ENCODE results near the gene TTBK1. TPM values are rescaled to one million over a fixed set of nuclear protein-coding genes. Genes with fewer than 3 reads are reported as not detected.

TTBK1 gene
- total RNA-seq, 1 donor, result under 0.01 TPM

DNA sequence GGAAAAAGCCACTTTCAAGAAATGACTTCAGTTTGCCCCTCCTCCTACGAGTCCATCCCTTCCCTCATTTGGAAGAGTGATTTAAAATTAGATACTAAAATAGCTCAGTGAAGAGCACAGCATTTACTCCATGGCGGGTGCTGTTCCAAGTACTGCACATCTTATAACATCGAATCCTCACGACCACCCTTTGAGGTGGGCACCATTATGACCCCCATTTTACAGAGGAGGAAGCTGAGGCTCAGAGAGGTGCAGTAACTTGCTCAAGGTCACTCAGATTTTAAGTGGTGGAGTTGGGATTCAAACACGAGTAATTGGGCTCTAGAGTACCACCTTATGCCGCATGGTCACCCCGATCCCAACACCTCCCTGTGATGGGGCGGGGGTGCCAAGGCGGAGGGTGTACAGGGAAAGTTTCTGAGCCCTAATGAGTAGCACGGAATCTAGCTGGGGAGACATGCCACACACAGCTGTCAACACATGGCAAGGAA lies 25.5 kb downstream of the TTBK1 start:
- H3K27me3 ChIP-seq (ENCODE audit: insufficient read depth, low read length), result peaks cover 13% of the 10 kb centered on the region
- peaks cover 17% of the 10 kb centered on the region for H3K4me1 ChIP-seq (ENCODE audit: insufficient read depth, low read length)
- H3K4me3 ChIP-seq (ENCODE audit: low read length), result no peak overlapping the region
- no peaks in the 10 kb centered on the region for H3K9me3 ChIP-seq (ENCODE audit: low read depth, low read length)

- peaks cover 19% of the 10 kb centered on the region for H3K27me3 ChIP-seq (ENCODE audit: insufficient read depth, low read length)
- H3K4me3 ChIP-seq (ENCODE audit: low read length), result peak overlapping the region; percentile 24
Measured at GRCh38 chr6:43269273-43270007, 26.2 kb downstream of the TTBK1 start.

GRCh38 chr6:43271103-43271815 lies 28.0 kb downstream of the TTBK1 start:
- Histone ChIP-seq H3K9me3 (ENCODE audit: low read depth, low read length) (no peaks in the 10 kb centered on the region), H3K27me3 (ENCODE audit: insufficient read depth, low read length) (peaks cover 30% of the 10 kb centered on the region), H3K4me1 (ENCODE audit: insufficient read depth, low read length) (peaks cover 25% of the 10 kb centered on the region), H3K4me3 (ENCODE audit: low read length) (no peak overlapping the region)

More at GRCh38 chr6:43269273-43270007, 26.2 kb downstream of the TTBK1 start:
- Histone ChIP-seq H3K4me1 (ENCODE audit: insufficient read depth, low read length) (peaks cover 17% of the 10 kb centered on the region), H3K9me3 (ENCODE audit: low read depth, low read length) (no peaks in the 10 kb centered on the region)

GRCh38 chr6:43271944-43272343 lies 28.7 kb downstream of the TTBK1 start:
- no peak overlapping the region for H3K4me3 ChIP-seq (ENCODE audit: low read length)
- no peaks in the 10 kb centered on the region for H3K9me3 ChIP-seq (ENCODE audit: low read depth, low read length)
- peaks cover 37% of the 10 kb centered on the region for H3K27me3 ChIP-seq (ENCODE audit: insufficient read depth, low read length)
- H3K4me1 ChIP-seq (ENCODE audit: insufficient read depth, low read length), result peaks cover 31% of the 10 kb centered on the region

GRCh38 chr6:43273707-43274106 lies 30.4 kb downstream of the TTBK1 start:
- Histone ChIP-seq H3K4me3 (ENCODE audit: low read length) (no peak overlapping the region), H3K9me3 (ENCODE audit: low read depth, low read length) (no peaks in the 10 kb centered on the region), H3K27me3 (ENCODE audit: insufficient read depth, low read length) (peaks cover 40% of the 10 kb centered on the region), H3K4me1 (ENCODE audit: insufficient read depth, low read length) (peaks cover 31% of the 10 kb centered on the region)

DNA sequence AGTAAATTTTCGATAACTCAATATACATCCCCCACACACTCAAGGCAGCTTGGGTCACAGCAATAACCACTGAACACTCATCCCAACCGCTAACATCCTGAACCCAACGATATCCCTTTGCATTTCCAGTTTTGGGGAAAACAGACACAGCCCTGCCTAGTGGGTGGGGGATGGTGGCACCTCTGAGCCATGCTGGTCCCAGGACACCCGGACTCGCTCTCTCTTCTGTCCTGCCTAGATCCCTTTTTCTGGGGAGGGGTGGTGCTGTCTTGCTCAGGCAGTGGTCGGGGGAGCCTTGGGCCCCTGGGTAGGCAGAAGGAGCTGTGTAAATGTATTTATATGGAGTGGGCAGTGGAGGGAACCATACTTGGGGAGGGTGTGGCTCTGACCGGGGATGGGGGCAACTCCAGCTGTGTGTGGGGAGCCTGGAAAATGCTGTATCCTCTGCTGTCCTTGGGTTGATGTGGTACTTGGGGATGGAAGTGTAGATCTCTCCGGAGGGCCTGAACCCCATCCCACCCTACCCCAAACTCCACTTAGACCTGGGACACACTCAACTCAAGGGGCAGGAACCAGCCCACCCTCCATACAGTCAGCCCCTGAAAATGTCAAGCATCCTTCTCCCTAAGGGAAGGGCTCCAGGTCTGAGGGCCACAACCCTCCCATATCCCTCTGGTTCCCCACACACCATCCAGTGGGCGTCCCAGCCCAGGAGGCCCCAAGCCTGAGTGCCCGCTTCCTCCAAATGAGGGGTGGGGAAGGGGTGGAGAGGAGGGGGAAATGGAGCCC lies 31.0 kb downstream of the TTBK1 start:
- Histone ChIP-seq H3K4me1 (ENCODE audit: insufficient read depth, low read length) (peaks cover 25% of the 10 kb centered on the region), H3K9me3 (ENCODE audit: low read depth, low read length) (no peaks in the 10 kb centered on the region), H3K27me3 (ENCODE audit: insufficient read depth, low read length) (peaks cover 35% of the 10 kb centered on the region), H3K4me3 (ENCODE audit: low read length) (no peak overlapping the region)

- H3K4me3 ChIP-seq (ENCODE audit: low read length), result no peak overlapping the region
- H3K4me1 ChIP-seq (ENCODE audit: insufficient read depth, low read length), result peaks cover 21% of the 10 kb centered on the region
Measured at GRCh38 chr6:43274916-43275597, 31.8 kb downstream of the TTBK1 start.

DNA sequence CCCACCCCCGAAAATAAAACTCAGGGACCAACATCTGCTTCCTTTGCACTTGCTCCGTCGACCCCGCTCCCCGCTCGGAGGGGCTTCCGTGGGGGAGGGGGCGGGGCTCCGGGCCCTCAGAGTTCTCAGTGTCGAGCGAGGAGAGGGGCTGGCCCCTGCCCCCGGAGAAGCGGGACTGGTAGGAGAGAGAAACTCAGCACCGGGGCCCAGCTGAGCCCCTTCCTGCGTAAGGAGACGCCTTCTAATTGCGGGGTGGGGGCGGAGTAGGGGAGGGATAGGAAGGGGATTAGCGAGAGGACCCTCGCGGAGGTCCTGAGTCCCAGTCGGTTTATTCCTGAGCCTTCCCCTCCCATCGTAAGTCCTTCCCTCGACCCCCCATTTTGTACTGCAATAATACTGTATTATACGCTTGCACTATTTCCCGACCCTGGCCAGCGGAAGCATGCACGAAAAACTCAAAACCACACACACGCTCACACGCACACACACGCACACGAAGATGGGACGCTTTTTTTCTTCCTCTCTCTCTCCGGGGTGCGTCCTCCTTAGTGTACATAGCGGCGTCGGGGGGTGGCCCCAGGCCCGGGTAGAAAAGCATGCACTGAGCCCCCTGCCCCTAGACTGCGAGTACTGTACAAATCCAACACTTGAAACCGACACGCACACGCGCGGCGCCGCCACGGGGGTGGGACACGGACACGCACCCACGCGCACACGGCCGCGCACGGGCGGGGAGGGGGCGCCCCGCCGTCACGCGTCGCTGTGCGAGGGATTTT lies 32.7 kb downstream of the TTBK1 start:
- H3K9me3 ChIP-seq (ENCODE audit: low read depth, low read length), result no peaks in the 10 kb centered on the region
- H3K4me1 ChIP-seq (ENCODE audit: insufficient read depth, low read length), result peaks cover 19% of the 10 kb centered on the region
- peak overlapping the region; percentile 12 for H3K4me3 ChIP-seq (ENCODE audit: low read length)
- H3K27me3 ChIP-seq (ENCODE audit: insufficient read depth, low read length), result peaks cover 35% of the 10 kb centered on the region

More at GRCh38 chr6:43274916-43275597, 31.8 kb downstream of the TTBK1 start:
- Histone ChIP-seq H3K9me3 (ENCODE audit: low read depth, low read length) (no peaks in the 10 kb centered on the region), H3K27me3 (ENCODE audit: insufficient read depth, low read length) (peaks cover 35% of the 10 kb centered on the region)

DNA sequence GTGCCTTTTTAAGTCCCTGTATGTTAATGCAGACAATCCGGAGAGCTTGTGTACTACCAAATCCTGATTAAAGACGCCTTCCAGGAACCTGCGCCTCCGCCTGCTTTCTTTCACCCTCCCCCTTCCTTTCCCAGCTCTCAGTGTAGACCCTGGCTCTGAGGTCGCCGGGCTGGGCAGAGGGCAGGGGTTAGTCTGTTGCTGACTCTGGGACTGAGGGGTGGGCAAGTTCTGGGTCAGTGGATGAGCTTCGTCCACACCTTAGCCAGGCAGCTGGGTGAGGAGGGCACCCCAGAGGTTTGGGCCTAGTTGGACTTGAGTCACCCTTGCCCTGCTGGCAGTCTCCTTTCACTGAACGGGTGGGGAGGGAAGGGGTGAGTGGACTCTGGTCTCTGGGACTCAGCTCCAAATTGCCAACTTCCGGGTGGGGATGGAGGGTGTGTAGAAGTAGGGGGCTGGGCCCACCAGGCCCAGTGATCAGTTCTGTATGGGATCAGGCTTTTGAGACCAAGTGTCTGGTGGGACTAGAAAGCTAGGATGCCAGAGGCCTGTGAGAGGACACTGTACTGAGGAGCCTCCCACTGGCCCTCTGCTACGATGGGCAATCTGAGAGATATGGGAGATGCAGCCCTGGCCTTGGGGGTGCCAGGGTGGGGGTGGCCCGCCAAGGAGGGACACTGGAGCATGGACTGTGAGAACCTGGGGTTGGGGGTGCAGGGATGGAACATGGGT lies 33.5 kb downstream of the TTBK1 start:
- Histone ChIP-seq H3K4me3 (ENCODE audit: low read length) (no peak overlapping the region), H3K27me3 (ENCODE audit: insufficient read depth, low read length) (peaks cover 35% of the 10 kb centered on the region)

DNA sequence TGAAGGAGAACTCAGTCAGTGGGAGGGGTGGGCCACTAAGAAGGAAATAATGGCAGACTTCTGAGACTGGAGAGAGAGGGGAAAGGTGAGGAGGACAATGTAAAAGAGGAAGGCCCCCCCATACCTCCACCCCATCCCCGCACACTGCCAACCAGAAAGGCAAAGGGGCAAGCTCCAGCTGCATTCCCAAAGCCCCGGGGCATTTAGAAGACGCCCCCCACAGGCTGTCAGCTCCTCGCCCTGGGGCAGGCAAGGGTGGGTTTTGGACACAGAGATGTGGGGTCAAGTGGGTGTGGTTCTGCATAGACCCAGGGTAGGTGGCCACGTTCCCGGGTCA lies 34.0 kb downstream of the TTBK1 start:
- H3K4me3 ChIP-seq (ENCODE audit: low read length), result no peak overlapping the region
- peaks cover 14% of the 10 kb centered on the region for H3K4me1 ChIP-seq (ENCODE audit: insufficient read depth, low read length)
- H3K9me3 ChIP-seq (ENCODE audit: low read depth, low read length), result no peaks in the 10 kb centered on the region
- peaks cover 35% of the 10 kb centered on the region for H3K27me3 ChIP-seq (ENCODE audit: insufficient read depth, low read length)

More for the DNA sequence above, 33.5 kb downstream of the TTBK1 start:
- Histone ChIP-seq H3K9me3 (ENCODE audit: low read depth, low read length) (no peaks in the 10 kb centered on the region), H3K4me1 (ENCODE audit: insufficient read depth, low read length) (peaks cover 14% of the 10 kb centered on the region)

- no peak overlapping the region for H3K4me3 ChIP-seq (ENCODE audit: low read length)
- peaks cover 35% of the 10 kb centered on the region for H3K27me3 ChIP-seq (ENCODE audit: insufficient read depth, low read length)
- no peaks in the 10 kb centered on the region for H3K9me3 ChIP-seq (ENCODE audit: low read depth, low read length)
- peaks cover 14% of the 10 kb centered on the region for H3K4me1 ChIP-seq (ENCODE audit: insufficient read depth, low read length)
Measured at GRCh38 chr6:43277643-43278523, 34.6 kb downstream of the TTBK1 start.

DNA sequence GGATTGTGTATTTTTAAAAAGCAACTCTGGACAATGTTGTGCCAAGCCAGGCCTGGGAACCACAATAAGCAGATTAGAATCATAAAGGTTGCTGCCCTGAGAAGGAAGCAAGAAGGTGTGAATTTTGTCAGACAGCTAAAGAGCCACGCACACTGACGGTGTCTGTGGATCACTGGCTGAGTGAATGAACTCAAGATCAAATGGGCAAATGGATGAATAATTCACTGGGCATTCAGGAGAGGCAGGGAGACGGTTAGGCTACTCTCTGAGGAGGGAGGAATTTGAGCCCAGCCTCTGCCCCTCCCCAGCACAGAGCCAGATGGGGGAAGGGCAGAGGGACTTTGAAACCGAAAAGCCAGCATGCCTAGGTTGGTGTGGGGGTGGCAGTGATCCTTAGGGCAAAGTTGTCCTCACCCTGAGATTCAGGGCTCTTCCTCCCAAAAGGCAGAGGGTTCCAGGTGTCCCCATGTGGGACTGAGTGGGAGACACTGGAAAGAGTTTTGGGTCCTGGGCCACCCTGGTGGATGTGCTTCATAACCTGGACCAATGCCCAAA lies 35.3 kb downstream of the TTBK1 start:
- H3K9me3 ChIP-seq (ENCODE audit: low read depth, low read length), result no peaks in the 10 kb centered on the region
- H3K4me3 ChIP-seq (ENCODE audit: low read length), result no peak overlapping the region
- H3K4me1 ChIP-seq (ENCODE audit: insufficient read depth, low read length), result peaks cover 14% of the 10 kb centered on the region
- peaks cover 30% of the 10 kb centered on the region for H3K27me3 ChIP-seq (ENCODE audit: insufficient read depth, low read length)
